KOPT-K1 (cell line): Measurements from ENCODE around the gene PP2D1.
"Not testable (repeated sequence)": the region's sequence is repeated elsewhere in the genome, so short reads cannot be mapped to it uniquely, and the experiment has no call there.

Experiments used
- H3K27ac ChIP-seq: fragments of 200-600 bp; sonication (generic); 2 replicates; pipeline ENCODE4 v1.5.1; 2016; ENCODE audit warnings: antibody characterized with exemption, mild to moderate bottlenecking, low read depth, low read length; ENCODE audit not compliant: poor library complexity, severe bottlenecking
- H3K36me3 ChIP-seq: fragments of 200-600 bp; sonication (generic); 2 replicates; pipeline ENCODE4 v1.5.1; 2017; ENCODE audit warnings: antibody characterized with exemption, mild to moderate bottlenecking, low read length, moderate library complexity; ENCODE audit not compliant: insufficient read depth
- H3K9me3 ChIP-seq: fragments of 200-600 bp; sonication (generic); 2 replicates; pipeline ENCODE4 v1.5.1; 2017; ENCODE audit warnings: antibody characterized with exemption, low read length, mild to moderate bottlenecking; ENCODE audit not compliant: insufficient read depth, poor library complexity, severe bottlenecking

PP2D1 gene

DNA sequence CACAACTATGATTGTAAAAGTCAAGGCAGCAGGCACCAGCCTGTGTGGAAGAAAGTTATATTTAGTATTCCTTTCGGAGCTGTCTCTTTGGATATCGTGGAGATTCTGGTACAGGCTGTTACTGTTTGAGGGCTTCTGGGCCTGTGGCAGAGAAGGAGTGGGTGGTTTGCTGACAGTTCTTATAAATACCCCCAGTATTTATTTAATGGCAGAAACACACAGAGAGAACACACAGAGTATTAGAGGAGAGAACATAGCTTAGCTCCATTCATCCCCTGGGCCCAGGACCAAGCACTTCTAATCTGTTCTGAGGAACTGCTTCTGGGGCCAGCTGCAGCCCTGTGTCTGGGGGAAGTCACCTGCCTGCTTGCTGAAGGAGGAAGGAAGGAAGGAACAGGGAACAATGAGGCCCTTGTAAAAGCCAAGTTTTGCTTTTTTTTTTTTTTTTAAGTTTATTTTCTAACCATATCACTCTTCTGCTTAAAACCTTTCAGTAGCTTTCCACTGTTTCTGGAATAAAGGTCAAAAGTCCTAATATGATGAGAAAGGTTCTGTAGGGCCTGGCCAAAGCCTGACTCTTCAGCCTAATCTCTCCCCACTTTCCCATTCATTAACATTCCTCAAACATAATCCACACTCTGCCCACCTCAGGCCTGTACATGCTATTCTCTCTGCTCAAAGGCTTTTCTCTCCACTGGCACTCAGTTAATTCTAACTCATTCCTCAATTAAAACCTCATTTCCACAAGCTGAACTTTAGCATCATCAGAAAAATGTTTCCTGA, 11.8 kb upstream of the PP2D1 start:
- Histone ChIP-seq H3K36me3 (no peaks in the 10 kb centered on the region), H3K27ac (no peak overlapping the region), H3K9me3 (no peaks in the 10 kb centered on the region)

- no peaks in the 10 kb centered on the region for H3K9me3 ChIP-seq
- no peaks in the 10 kb centered on the region for H3K36me3 ChIP-seq
- H3K27ac ChIP-seq = no peak overlapping the region
Observed at GRCh38 chr3:20022954-20023622, 11.0 kb upstream of the PP2D1 start.

- not testable (repeated sequence) for H3K36me3 ChIP-seq, H3K27ac ChIP-seq, H3K9me3 ChIP-seq
Observed at GRCh38 chr3:20016076-20016475, 4.0 kb upstream of the PP2D1 start.

DNA sequence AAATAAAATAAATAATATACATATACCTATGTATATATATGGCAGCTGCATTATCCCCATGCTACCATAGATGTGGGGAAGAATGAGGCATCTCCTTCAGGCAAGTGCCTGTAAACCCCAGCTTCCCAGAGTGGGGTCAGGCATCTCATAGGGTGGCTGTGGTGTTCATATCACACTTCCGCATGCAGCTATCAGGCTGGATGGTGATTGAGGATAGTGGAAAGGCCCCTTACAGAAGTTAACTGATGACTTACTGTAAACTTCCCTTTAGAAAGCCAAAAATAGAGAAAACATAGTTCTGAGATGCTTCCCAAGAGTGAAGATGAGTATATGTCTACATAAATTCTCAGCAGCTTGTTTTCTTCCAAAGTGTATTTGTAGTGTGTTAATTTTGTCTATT, 3.5 kb upstream of the PP2D1 start:
- no peaks in the 10 kb centered on the region for H3K36me3 ChIP-seq
- H3K27ac ChIP-seq = no peak overlapping the region
- no peaks in the 10 kb centered on the region for H3K9me3 ChIP-seq

DNA sequence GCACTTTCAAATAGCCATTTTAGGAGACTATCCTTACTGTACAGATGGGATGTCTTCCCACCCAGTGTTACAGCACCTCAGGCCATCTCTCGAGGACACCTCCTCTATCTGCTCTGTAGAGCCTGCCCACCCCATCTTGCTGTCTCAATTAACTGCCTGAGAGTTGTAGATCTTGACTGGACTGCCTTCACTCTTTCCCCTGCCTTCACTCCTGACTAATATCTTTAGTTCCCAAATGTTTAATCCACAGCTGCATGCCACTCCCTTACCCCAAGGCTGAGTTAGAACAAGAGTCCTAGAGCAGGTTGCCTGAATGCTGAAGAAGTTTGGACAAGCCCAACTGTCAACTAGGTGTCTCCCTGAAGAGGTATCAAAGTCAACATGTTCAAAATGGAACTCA, 1.3 kb upstream of the PP2D1 start:
- H3K9me3 ChIP-seq = no peaks in the 10 kb centered on the region
- no peak overlapping the region for H3K27ac ChIP-seq
- no peaks in the 10 kb centered on the region for H3K36me3 ChIP-seq

- no peak overlapping the region for H3K27ac ChIP-seq
Observed at GRCh38 chr3:20008646-20009045, 3.4 kb downstream of the PP2D1 start.

DNA sequence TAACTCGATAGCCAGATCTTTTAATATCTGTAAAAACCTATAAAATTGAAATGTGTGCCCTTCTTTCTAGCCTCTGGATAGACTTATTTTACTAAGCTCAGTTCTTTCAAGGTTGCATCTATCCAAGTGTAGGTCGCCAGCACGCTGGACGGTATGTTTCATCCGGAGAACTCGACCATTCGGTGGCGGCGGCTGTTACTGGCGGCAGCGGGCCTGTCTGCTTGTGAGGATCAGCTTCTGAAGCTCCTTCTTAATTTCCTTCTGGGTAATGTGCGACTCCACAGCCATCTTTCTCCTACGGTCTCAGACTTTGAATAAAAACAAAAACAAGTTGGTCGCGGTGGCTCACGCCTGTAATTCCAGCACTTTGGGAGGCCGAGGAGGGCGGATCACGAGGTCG, 4.1 kb downstream of the PP2D1 start:
- no peak overlapping the region for H3K27ac ChIP-seq
- H3K9me3 ChIP-seq = no peaks in the 10 kb centered on the region
- H3K36me3 ChIP-seq = no peaks in the 10 kb centered on the region

More at GRCh38 chr3:20008646-20009045, 3.4 kb downstream of the PP2D1 start:
- no peaks in the 10 kb centered on the region for H3K9me3 ChIP-seq
- H3K36me3 ChIP-seq = no peaks in the 10 kb centered on the region

- Histone ChIP-seq H3K27ac (no peak overlapping the region), H3K9me3 (no peaks in the 10 kb centered on the region), H3K36me3 (no peaks in the 10 kb centered on the region)
Observed at GRCh38 chr3:20001932-20002331, 10.1 kb downstream of the PP2D1 start.

DNA sequence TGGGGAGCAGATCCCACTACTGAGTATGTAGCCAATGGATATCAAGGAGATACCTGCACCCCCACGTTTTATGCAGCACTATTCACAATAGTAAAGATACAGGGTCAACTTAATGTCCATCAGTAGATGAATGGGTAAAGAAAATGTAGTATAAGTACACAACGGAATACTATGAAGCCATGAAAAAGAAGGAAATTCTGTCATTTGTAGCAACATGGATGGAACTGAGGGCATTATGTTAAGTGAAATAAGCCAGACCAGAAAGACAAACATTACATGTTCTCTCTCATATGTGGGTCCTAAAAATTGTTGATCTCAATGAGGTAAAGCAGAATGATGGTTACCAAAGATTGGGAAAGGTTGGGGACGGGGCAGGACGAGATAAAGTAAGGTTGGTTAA, 14.6 kb downstream of the PP2D1 start:
- no peaks in the 10 kb centered on the region for H3K36me3 ChIP-seq
- H3K9me3 ChIP-seq = no peaks in the 10 kb centered on the region
- no peak overlapping the region for H3K27ac ChIP-seq

GRCh38 chr3:19994796-19995195, 17.3 kb downstream of the PP2D1 start:
- Histone ChIP-seq H3K27ac (no peak overlapping the region), H3K36me3 (no peaks in the 10 kb centered on the region), H3K9me3 (no peaks in the 10 kb centered on the region)

- H3K36me3 ChIP-seq = peaks cover 14% of the 10 kb centered on the region
- H3K9me3 ChIP-seq = not testable (repeated sequence)
Observed at GRCh38 chr3:19988904-19989303, 23.2 kb downstream of the PP2D1 start.

DNA sequence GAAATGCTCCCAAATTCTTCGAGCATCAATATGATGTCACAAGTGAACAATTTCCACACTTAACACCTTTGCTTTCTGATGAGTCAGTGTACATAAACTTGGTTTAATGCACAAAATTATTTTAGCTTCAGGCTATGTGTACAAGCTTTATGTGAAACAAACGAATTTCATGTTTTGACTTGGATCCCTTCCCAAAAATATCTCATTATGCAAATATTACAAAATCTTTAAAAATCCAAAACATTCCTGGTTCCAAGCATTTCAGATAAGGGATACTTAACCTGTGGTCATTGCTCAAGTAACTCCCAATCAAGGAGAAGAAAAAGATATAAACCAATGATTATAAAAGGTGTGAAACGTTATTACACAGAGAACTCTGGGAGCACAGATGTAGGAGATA, 40.0 kb downstream of the PP2D1 start:
- H3K9me3 ChIP-seq = no peaks in the 10 kb centered on the region
- H3K27ac ChIP-seq = no peak overlapping the region
- H3K36me3 ChIP-seq = peaks cover 45% of the 10 kb centered on the region

More at GRCh38 chr3:19988904-19989303, 23.2 kb downstream of the PP2D1 start:
- not testable (repeated sequence) for H3K27ac ChIP-seq

- peaks cover 43% of the 10 kb centered on the region for H3K36me3 ChIP-seq
- H3K9me3 ChIP-seq = no peaks in the 10 kb centered on the region
- H3K27ac ChIP-seq = no peak overlapping the region
Observed at GRCh38 chr3:19970327-19970726, 41.7 kb downstream of the PP2D1 start.

GRCh38 chr3:19967812-19968211, 44.3 kb downstream of the PP2D1 start:
- Histone ChIP-seq H3K9me3 (no peaks in the 10 kb centered on the region), H3K36me3 (peaks cover 27% of the 10 kb centered on the region), H3K27ac (no peak overlapping the region)

DNA sequence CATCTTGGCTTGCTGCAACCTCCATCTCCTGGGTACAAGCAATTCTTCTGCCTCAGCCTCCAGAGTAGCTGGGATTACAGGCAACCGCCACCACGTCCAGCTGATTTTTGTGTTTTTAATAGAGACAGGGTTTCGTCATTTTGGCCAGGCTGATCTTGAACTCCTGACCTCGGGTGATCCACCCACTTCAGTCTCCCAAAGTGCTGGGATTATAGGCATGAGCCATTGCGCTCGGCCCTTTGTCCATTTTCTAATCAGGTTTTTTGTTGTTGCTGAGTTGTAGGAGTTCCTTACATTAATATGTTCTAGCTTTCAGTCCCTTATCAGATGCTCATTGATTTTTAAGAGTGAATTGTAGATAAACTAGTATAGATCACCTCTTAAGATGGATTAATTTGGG, 44.9 kb downstream of the PP2D1 start:
- no peak overlapping the region for H3K27ac ChIP-seq
- H3K9me3 ChIP-seq = no peaks in the 10 kb centered on the region
- peaks cover 33% of the 10 kb centered on the region for H3K36me3 ChIP-seq

DNA sequence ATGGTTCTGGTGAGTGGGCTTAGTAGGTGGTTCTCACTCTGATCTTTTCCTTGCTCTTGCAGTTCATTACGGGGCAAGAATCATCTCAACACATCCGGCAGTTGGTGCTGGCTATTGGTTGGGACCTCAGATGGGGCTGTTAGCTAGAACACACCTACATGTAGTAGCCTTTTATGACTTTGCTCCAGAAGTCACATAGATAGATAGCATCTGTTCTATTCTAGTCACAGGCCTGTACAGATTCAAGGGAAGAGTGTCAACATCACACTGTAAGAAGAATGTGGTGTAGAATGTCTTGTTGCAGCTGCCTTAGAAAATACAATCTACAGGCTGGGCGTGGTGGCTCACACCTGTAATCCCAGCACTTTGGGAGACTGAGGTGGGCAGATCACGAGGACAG, 50.1 kb downstream of the PP2D1 start:
- peaks cover 40% of the 10 kb centered on the region for H3K36me3 ChIP-seq
- no peaks in the 10 kb centered on the region for H3K9me3 ChIP-seq
- no peak overlapping the region for H3K27ac ChIP-seq
